HCT116 (cell line): Measurements from ENCODE around the gene ZNF521. TPM values are rescaled to one million over a fixed set of nuclear protein-coding genes. Genes with fewer than 3 reads are reported as not detected.

Experiments
- ATAC-seq: fragments of 200-7000 bp; cut with Tn5 transposase; 2 replicates; pipeline ENCODE4 v1.9.1; 2020; ENCODE audit warnings: mild to moderate bottlenecking, moderate library complexity
- BruUV-seq: library from RNA; stranded (reverse); fragments of 400-500 nt; replicated peaks from 2 replicates; lab custom pipeline; 2021; lab: Mats Ljungman, UMichigan
- CTCF ChIA-PET: fragments of 300-600 bp; sonication (Branson Sonifier 250); formaldehyde crosslinking; loops from one replicate; lab custom pipeline; 2021; ENCODE audit warnings: antibody characterized with exemption; lab: Charles Lee
- POLR2A ChIA-PET: fragments of 300-600, 350-600 bp; sonication (Branson Sonifier 250); formaldehyde crosslinking; loops from one replicate; lab custom pipeline; 2021; ENCODE audit warnings: antibody characterized with exemption; lab: Charles Lee
- RAD21 ChIA-PET, 2 experiments: fragments of 300-600 bp; sonication (Branson Sonifier 250); formaldehyde crosslinking; loops; one replicate each; lab custom pipeline; 2023; ENCODE audit warnings: low total read pairs in 2 of 2; ENCODE audit not compliant: uncharacterized antibody in 2 of 2, unreplicated experiment in 2 of 2, low non-redundant PET in 1 of 2; lab: Charles Lee
- DNase-seq: peaks from one replicate; pipeline ENCODE4 v3.0.0-alpha.2; 2010; ENCODE audit warnings: low read depth, low spot score
- H2AFZ ChIP-seq: fragments of 200-600 bp; shearing (Covaris generic), sonication (generic); 2 replicates; pipeline ENCODE4 v1.6.1; 2017; ENCODE audit warnings: low read depth, mixed run types, mixed read lengths, antibody characterized with exemption, low read length; ENCODE audit not compliant: poor library complexity, severe bottlenecking
- H3K27ac ChIP-seq: 2 replicates; pipeline ENCODE4 v1.5.1; 2012; ENCODE audit warnings: low read depth, low read length
- H3K27me3 ChIP-seq: fragments of 200-600 bp; sonication (generic); 2 replicates; pipeline ENCODE4 v1.6.1; 2016; ENCODE audit warnings: mixed run types, low read length, mixed read lengths; ENCODE audit not compliant: insufficient read depth
- H3K36me3 ChIP-seq, 2 experiments: fragments of 200-500 bp in 1 of 2; fragments of 200-600 bp in 1 of 2; sonication (Bioruptor generic) in 1 of 2; sonication (generic) in 1 of 2; 2 replicates each; pipeline versions ENCODE4 v1.5.1 to v1.6.1; 2014 to 2016; ENCODE audit warnings: low read length in 2 of 2, inconsistent platforms in 1 of 2, mixed read lengths in 1 of 2, mixed run types in 1 of 2; ENCODE audit not compliant: insufficient read depth in 2 of 2, control insufficient read depth in 1 of 2
- H3K4me1 ChIP-seq, 2 experiments: fragments of 200-600 bp in 1 of 2; sonication (generic) in 1 of 2; 2 replicates each; pipeline versions ENCODE4 v1.5.1 to v1.6.1; 2012 to 2017; ENCODE audit warnings: low read length in 2 of 2, inconsistent platforms in 1 of 2, mild to moderate bottlenecking in 1 of 2, mixed read lengths in 1 of 2, mixed run types in 1 of 2, moderate library complexity in 1 of 2; ENCODE audit not compliant: insufficient read depth in 2 of 2, control insufficient read depth in 1 of 2
- H3K4me2 ChIP-seq: fragments of 200-600 bp; sonication (generic); 2 replicates; pipeline ENCODE4 v1.6.1; 2017; ENCODE audit warnings: mixed run types, low read length, mixed read lengths
- H3K4me3 ChIP-seq, 2 experiments: fragments of 200-600 bp in 1 of 2; sonication (generic) in 1 of 2; replicated peaks in 1 of 2; 2 replicates each; pipeline ENCODE4 v1.5.1; 2011 to 2016; ENCODE audit warnings: low read length in 2 of 2, control low read depth in 1 of 2, low read depth in 1 of 2, mild to moderate bottlenecking in 1 of 2, mixed read lengths in 1 of 2, mixed run types in 1 of 2
- H3K79me2 ChIP-seq: fragments of 200-600 bp; sonication (generic); 2 replicates; pipeline ENCODE4 v1.6.1; 2017; ENCODE audit warnings: mild to moderate bottlenecking, mixed run types, low read length, moderate library complexity, mixed read lengths; ENCODE audit not compliant: insufficient read depth
- H3K9ac ChIP-seq: fragments of 200-600 bp; sonication (generic); 2 replicates; pipeline ENCODE4 v1.6.1; 2016; ENCODE audit warnings: low read length, mixed read lengths
- H3K9me2 ChIP-seq: fragments of 200-600 bp; sonication (generic), shearing (Covaris generic); 2 replicates; pipeline ENCODE4 v1.6.1; 2017; ENCODE audit warnings: mixed run types, mild to moderate bottlenecking, moderate library complexity; ENCODE audit not compliant: insufficient read depth
- H3K9me3 ChIP-seq, 2 experiments: fragments of 200-500 bp in 1 of 2; fragments of 200-600 bp in 1 of 2; sonication (Bioruptor generic) in 1 of 2; sonication (generic) in 1 of 2; 2 replicates each; pipeline ENCODE4 v1.6.1; 2014 to 2017; ENCODE audit warnings: low read length in 2 of 2, mixed read lengths in 2 of 2, inconsistent platforms in 1 of 2, low read depth in 1 of 2, mild to moderate bottlenecking in 1 of 2, mixed run types in 1 of 2, moderate library complexity in 1 of 2; ENCODE audit not compliant: control insufficient read depth in 1 of 2, insufficient read depth in 1 of 2
- H4K20me1 ChIP-seq: fragments of 200-600 bp; sonication (generic), shearing (Covaris generic); 2 replicates; pipeline ENCODE4 v1.6.1; 2017; ENCODE audit warnings: mixed run types, mild to moderate bottlenecking, moderate library complexity; ENCODE audit not compliant: insufficient read depth
- ATF3 ChIP-seq: IDR thresholded peaks from 2 replicates; pipeline ENCODE4 v1.6.1; 2012
- CBX3 ChIP-seq: IDR thresholded peaks from 2 replicates; pipeline ENCODE4 v1.6.1; 2012; ENCODE audit warnings: low read depth
- CTCF ChIP-seq, 3 experiments: fragments of 200-600 bp in 1 of 3; sonication (generic) in 1 of 3; IDR thresholded peaks in 2 of 3; conservative IDR thresholded peaks in 1 of 3; 2 replicates each; pipeline ENCODE4 v1.5.1; 2012 to 2017; ENCODE audit warnings: low read depth in 2 of 3, low read length in 2 of 3, antibody characterized with exemption in 1 of 3, borderline replicate concordance in 1 of 3, control low read depth in 1 of 3, mild to moderate bottlenecking in 1 of 3, mixed read lengths in 1 of 3, mixed run types in 1 of 3, moderate library complexity in 1 of 3; ENCODE audit not compliant: insufficient read depth in 1 of 3
- EGR1 ChIP-seq: IDR thresholded peaks from 2 replicates; pipeline ENCODE4 v1.6.1; 2012; ENCODE audit warnings: low read depth
- EZH2 ChIP-seq: fragments of 200-600 bp; sonication (generic); IDR thresholded peaks from 2 replicates; pipeline ENCODE4 v1.6.1; 2017; ENCODE audit warnings: antibody characterized with exemption, mixed run types
- FOSL1 ChIP-seq: IDR thresholded peaks from 2 replicates; pipeline ENCODE4 v1.6.1; 2012; ENCODE audit warnings: low read depth
- JUND ChIP-seq: IDR thresholded peaks from 2 replicates; pipeline ENCODE4 v1.6.1; 2012
- MAX ChIP-seq: IDR thresholded peaks from 2 replicates; pipeline ENCODE4 v1.6.1; 2012
- POLR2A ChIP-seq: IDR thresholded peaks from 2 replicates; pipeline ENCODE4 v1.7.0; 2011; ENCODE audit warnings: borderline replicate concordance; ENCODE audit not compliant: insufficient read depth, insufficient read length; ENCODE audit errors: extremely low read depth
- POLR2AphosphoS5 ChIP-seq: IDR thresholded peaks from 2 replicates; pipeline ENCODE4 v1.6.1; 2011; ENCODE audit warnings: mild to moderate bottlenecking, low read depth, low read length, moderate library complexity
- RAD21 ChIP-seq: IDR thresholded peaks from 2 replicates; pipeline ENCODE4 v1.6.1; 2012; ENCODE audit warnings: low read depth, mild to moderate bottlenecking
- SIN3A ChIP-seq: IDR thresholded peaks from 2 replicates; pipeline ENCODE4 v1.6.1; 2012; ENCODE audit warnings: low read depth
- SP1 ChIP-seq: IDR thresholded peaks from 2 replicates; pipeline ENCODE4 v1.6.1; 2012; ENCODE audit warnings: low read depth
- SRF ChIP-seq: IDR thresholded peaks from 2 replicates; pipeline ENCODE4 v1.6.1; 2012; ENCODE audit warnings: low read depth
- YY1 ChIP-seq: IDR thresholded peaks from 2 replicates; pipeline ENCODE4 v1.6.1; 2011; ENCODE audit warnings: low read length, low read depth, moderate library complexity, mild to moderate bottlenecking; ENCODE audit not compliant: insufficient replicate concordance; ENCODE audit errors: extremely low read depth
- ZNF274 ChIP-seq: fragments of 200-500 bp; sonication (Bioruptor generic); IDR thresholded peaks from 2 replicates; pipeline ENCODE4 v1.6.1; 2014; ENCODE audit warnings: mild to moderate bottlenecking, low read depth, low read length, inconsistent platforms
- intact Hi-C: fragments of 100-400 bp; cut with micrococcal nuclease; formaldehyde crosslinking; loops from 2 replicates; pipeline ENCODE4 v1.10.0; 2022
- total RNA-seq: library from RNA; stranded (reverse); gene quantifications from one replicate; pipeline ENCODE4 v1.2.1, GENCODE V29; 2021; ENCODE audit not compliant: unreplicated experiment
- TF ChIP-seq, protein P1 (sequence below): IDR thresholded peaks from 2 replicates; pipeline ENCODE4 v1.6.1; 2012; ENCODE audit warnings: low read depth
- TF ChIP-seq, protein P2 (sequence below): IDR thresholded peaks from 2 replicates; pipeline ENCODE4 v1.6.1; 2011; ENCODE audit warnings: mild to moderate bottlenecking, low read length, moderate library complexity; ENCODE audit not compliant: insufficient replicate concordance; ENCODE audit errors: extremely low read depth

Gene ZNF521
- total RNA-seq, 1 experiment from 2014 or later = 0.10 TPM

GRCh38 chr18:25234322-25234639, 117.7 kb downstream of the ZNF521 start:
- intact Hi-C loops = no loop called here
- no peak for ATAC-seq
- RAD21 ChIA-PET = no interaction called here
- TF ChIP-seq ZNF274 (no peak), FOSL1 (no peak), EZH2 (no peak), POLR2A (no peak), ATF3 (no peak), YY1 (no peak), SP1 (no peak), CTCF (IDR thresholded peaks at IDR 0.05 in 2 of 3, conservative IDR thresholded peaks at IDR 0.05 in 1 of 3; ENCODE audit: borderline replicate concordance in 1 of 3, insufficient read depth in 1 of 3, low read depth in 2 of 3, low read length in 2 of 3) (no peak), POLR2AphosphoS5 (no peak), SIN3A (no peak), RAD21 (no peak), EGR1 (no peak), SRF (no peak), CBX3 (no peak), JUND (no peak), MAX (no peak)
- TF ChIP-seq, protein P1, sequence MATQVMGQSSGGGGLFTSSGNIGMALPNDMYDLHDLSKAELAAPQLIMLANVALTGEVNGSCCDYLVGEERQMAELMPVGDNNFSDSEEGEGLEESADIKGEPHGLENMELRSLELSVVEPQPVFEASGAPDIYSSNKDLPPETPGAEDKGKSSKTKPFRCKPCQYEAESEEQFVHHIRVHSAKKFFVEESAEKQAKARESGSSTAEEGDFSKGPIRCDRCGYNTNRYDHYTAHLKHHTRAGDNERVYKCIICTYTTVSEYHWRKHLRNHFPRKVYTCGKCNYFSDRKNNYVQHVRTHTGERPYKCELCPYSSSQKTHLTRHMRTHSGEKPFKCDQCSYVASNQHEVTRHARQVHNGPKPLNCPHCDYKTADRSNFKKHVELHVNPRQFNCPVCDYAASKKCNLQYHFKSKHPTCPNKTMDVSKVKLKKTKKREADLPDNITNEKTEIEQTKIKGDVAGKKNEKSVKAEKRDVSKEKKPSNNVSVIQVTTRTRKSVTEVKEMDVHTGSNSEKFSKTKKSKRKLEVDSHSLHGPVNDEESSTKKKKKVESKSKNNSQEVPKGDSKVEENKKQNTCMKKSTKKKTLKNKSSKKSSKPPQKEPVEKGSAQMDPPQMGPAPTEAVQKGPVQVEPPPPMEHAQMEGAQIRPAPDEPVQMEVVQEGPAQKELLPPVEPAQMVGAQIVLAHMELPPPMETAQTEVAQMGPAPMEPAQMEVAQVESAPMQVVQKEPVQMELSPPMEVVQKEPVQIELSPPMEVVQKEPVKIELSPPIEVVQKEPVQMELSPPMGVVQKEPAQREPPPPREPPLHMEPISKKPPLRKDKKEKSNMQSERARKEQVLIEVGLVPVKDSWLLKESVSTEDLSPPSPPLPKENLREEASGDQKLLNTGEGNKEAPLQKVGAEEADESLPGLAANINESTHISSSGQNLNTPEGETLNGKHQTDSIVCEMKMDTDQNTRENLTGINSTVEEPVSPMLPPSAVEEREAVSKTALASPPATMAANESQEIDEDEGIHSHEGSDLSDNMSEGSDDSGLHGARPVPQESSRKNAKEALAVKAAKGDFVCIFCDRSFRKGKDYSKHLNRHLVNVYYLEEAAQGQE = no peak
- TF ChIP-seq, protein P2, sequence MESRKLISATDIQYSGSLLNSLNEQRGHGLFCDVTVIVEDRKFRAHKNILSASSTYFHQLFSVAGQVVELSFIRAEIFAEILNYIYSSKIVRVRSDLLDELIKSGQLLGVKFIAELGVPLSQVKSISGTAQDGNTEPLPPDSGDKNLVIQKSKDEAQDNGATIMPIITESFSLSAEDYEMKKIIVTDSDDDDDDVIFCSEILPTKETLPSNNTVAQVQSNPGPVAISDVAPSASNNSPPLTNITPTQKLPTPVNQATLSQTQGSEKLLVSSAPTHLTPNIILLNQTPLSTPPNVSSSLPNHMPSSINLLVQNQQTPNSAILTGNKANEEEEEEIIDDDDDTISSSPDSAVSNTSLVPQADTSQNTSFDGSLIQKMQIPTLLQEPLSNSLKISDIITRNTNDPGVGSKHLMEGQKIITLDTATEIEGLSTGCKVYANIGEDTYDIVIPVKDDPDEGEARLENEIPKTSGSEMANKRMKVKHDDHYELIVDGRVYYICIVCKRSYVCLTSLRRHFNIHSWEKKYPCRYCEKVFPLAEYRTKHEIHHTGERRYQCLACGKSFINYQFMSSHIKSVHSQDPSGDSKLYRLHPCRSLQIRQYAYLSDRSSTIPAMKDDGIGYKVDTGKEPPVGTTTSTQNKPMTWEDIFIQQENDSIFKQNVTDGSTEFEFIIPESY = no peak
- TF ChIP-seq, all 23 proteins: peak for 0
- H3K27me3 ChIP-seq = no peaks in the 10 kb centered on the region
- H3K9me3 ChIP-seq = no peaks in the 10 kb centered on the region; a peak in 1 of 4 replicates
- no peaks in the 10 kb centered on the region for H3K79me2 ChIP-seq
- BruUV-seq = no TSS peak
- no peaks in the 10 kb centered on the region for H3K36me3 ChIP-seq
- H4K20me1 ChIP-seq = no peaks in the 10 kb centered on the region; the same call in 1 of the 2 replicates
- ChIA-PET POLR2A (no interaction called here), CTCF (no interaction called here)
- no peak overlapping the region for H3K9ac ChIP-seq
- no peaks in the 10 kb centered on the region for H3K4me1 ChIP-seq
- no peak overlapping the region for H3K4me3 ChIP-seq
- no peak overlapping the region for H2AFZ ChIP-seq
- DNase-seq = no peak
- no peak overlapping the region for H3K4me2 ChIP-seq
- H3K9me2 ChIP-seq = no peaks in the 10 kb centered on the region
- no peak overlapping the region for H3K27ac ChIP-seq
